GM23338 (cell line): ENCODE measurements around the gene SNAP47. TPM values are rescaled to one million over a fixed set of nuclear protein-coding genes. Genes with fewer than 3 reads are reported as not detected.

Experiments used
- ATAC-seq: fragments of 200-7000 bp; cut with Tn5 transposase; 3 replicates; pipeline ENCODE4 v1.9.1; 2020
- DNase-seq: peaks from one replicate; pipeline ENCODE4 v3.0.0-alpha.2; 2015; ENCODE audit warnings: low spot score
- H2AFZ ChIP-seq: fragments of 200-600 bp; sonication (generic); 2 replicates; pipeline ENCODE4 v1.8.0; 2016; ENCODE audit warnings: antibody characterized with exemption, mild to moderate bottlenecking, moderate library complexity
- H3F3A ChIP-seq: fragments of 200-600 bp; sonication (generic); replicated peaks from 2 replicates; pipeline ENCODE4 v1.8.0; 2017; ENCODE audit warnings: antibody characterized with exemption, mixed run types, low read depth
- H3K27ac ChIP-seq: fragments of 200-600 bp; sonication (generic); 2 replicates; pipeline ENCODE4 v1.6.1; 2016; ENCODE audit warnings: low read depth
- H3K27me3 ChIP-seq: fragments of 200-600 bp; sonication (generic); 2 replicates; pipeline ENCODE4 v1.8.0; 2016; ENCODE audit warnings: mild to moderate bottlenecking, mixed run types, moderate library complexity; ENCODE audit not compliant: insufficient read depth
- H3K36me3 ChIP-seq: fragments of 200-600 bp; sonication (generic); 2 replicates; pipeline ENCODE4 v1.8.0; 2016; ENCODE audit warnings: mild to moderate bottlenecking; ENCODE audit not compliant: insufficient read depth
- H3K4me1 ChIP-seq: fragments of 200-600 bp; sonication (generic); 2 replicates; pipeline ENCODE4 v1.8.0; 2016; ENCODE audit warnings: mild to moderate bottlenecking, moderate library complexity; ENCODE audit not compliant: insufficient read depth
- H3K4me2 ChIP-seq: fragments of 200-600 bp; sonication (generic); 2 replicates; pipeline ENCODE4 v1.7.1; 2017; ENCODE audit warnings: mixed run types
- H3K4me3 ChIP-seq: fragments of 200-600 bp; sonication (generic); 2 replicates; pipeline ENCODE4 v1.6.1; 2016; ENCODE audit warnings: mixed run types
- H3K79me2 ChIP-seq: fragments of 200-600 bp; sonication (generic); replicated peaks from 2 replicates; pipeline ENCODE4 v1.8.0; 2017; ENCODE audit warnings: mild to moderate bottlenecking; ENCODE audit not compliant: insufficient read depth
- H3K9me2 ChIP-seq: fragments of 200-600 bp; sonication (generic); 2 replicates; pipeline ENCODE4 v1.8.0; 2017; ENCODE audit not compliant: insufficient read depth
- H4K20me1 ChIP-seq: fragments of 200-600 bp; sonication (generic); replicated peaks from 2 replicates; pipeline ENCODE4 v1.8.0; 2017; ENCODE audit warnings: mild to moderate bottlenecking; ENCODE audit not compliant: insufficient read depth
- H3K27ac Mint-ChIP-seq: 2 replicates; pipeline ENCODE4 v1.8.0; 2020; ENCODE audit warnings: inconsistent platforms, mild to moderate bottlenecking, moderate library complexity, mixed read lengths
- H3K27me3 Mint-ChIP-seq: 3 replicates; pipeline ENCODE4 v1.8.0; 2022; ENCODE audit warnings: low read depth, mild to moderate bottlenecking, moderate library complexity, mixed read lengths, inconsistent platforms; ENCODE audit not compliant: insufficient read depth, poor library complexity
- H3K36me3 Mint-ChIP-seq: 3 replicates; pipeline ENCODE4 v1.8.0; 2021; ENCODE audit warnings: low read depth, mild to moderate bottlenecking, inconsistent platforms, moderate library complexity, mixed read lengths
- H3K4me1 Mint-ChIP-seq: 3 replicates; pipeline ENCODE4 v1.8.0; 2020; ENCODE audit warnings: mild to moderate bottlenecking, inconsistent platforms, mixed read lengths
- H3K4me3 Mint-ChIP-seq: 3 replicates; pipeline ENCODE4 v1.8.0; 2021; ENCODE audit warnings: moderate library complexity, mild to moderate bottlenecking, inconsistent platforms, mixed read lengths
- H3K9me3 Mint-ChIP-seq: 3 replicates; pipeline ENCODE4 v1.8.0; 2020; ENCODE audit warnings: moderate library complexity, mild to moderate bottlenecking, inconsistent platforms, mixed read lengths
- CREB1 ChIP-seq: fragments of 250-450 bp; sonication (Bioruptor Pico); IDR thresholded peaks from 2 replicates; pipeline ENCODE4 v1.5.0; 2020; ENCODE audit warnings: low read depth, mild to moderate bottlenecking, moderate library complexity
- CTCF ChIP-seq, 2 experiments: fragments of 200-600 bp in 1 of 2; sonication (generic) in 1 of 2; conservative IDR thresholded peaks; 2 replicates each; pipeline versions ENCODE4 v1.5.1 to v1.6.1; 2016 to 2017; ENCODE audit warnings: antibody characterized with exemption in 2 of 2, low read depth in 2 of 2, mild to moderate bottlenecking in 2 of 2, moderate library complexity in 1 of 2
- ETS1 ChIP-seq: IDR thresholded peaks from 2 replicates; pipeline ENCODE4 v1.6.1; 2016; ENCODE audit warnings: antibody characterized with exemption
- EZH2 ChIP-seq: fragments of 200-600 bp; sonication (generic); IDR thresholded peaks from one replicate; pipeline ENCODE4 v1.8.0; 2017; ENCODE audit warnings: antibody characterized with exemption, mild to moderate bottlenecking, low read depth; ENCODE audit not compliant: unreplicated experiment
- EZH2phosphoT487 ChIP-seq: fragments of 200-600 bp; sonication (generic); IDR thresholded peaks from one replicate; pipeline ENCODE4 v1.8.1; 2018; ENCODE audit warnings: antibody characterized with exemption; ENCODE audit not compliant: unreplicated experiment
- JUNB ChIP-seq: IDR thresholded peaks from one replicate; pipeline ENCODE4 v1.6.1; 2016; ENCODE audit warnings: antibody characterized with exemption; ENCODE audit not compliant: unreplicated experiment
- NANOG ChIP-seq: IDR thresholded peaks from 2 replicates; pipeline ENCODE4 v1.6.1; 2016; ENCODE audit warnings: antibody characterized with exemption, borderline replicate concordance
- POLR2AphosphoS5 ChIP-seq: IDR thresholded peaks from 2 replicates; pipeline ENCODE4 v1.6.1; 2016; ENCODE audit warnings: antibody characterized with exemption, low read depth
- REST ChIP-seq: IDR thresholded peaks from one replicate; pipeline ENCODE4 v1.6.1; 2018; ENCODE audit warnings: antibody characterized with exemption; ENCODE audit not compliant: unreplicated experiment
- STAT1 ChIP-seq: IDR thresholded peaks from one replicate; pipeline ENCODE4 v1.6.1; 2016; ENCODE audit warnings: antibody characterized with exemption; ENCODE audit not compliant: unreplicated experiment
- ZNF114 ChIP-seq: fragments of 250-450 bp; sonication (Bioruptor Pico); IDR thresholded peaks from 2 replicates; pipeline ENCODE4 v1.5.0; 2020; ENCODE audit warnings: mild to moderate bottlenecking, moderate library complexity
- ZNF331 ChIP-seq: fragments of 250-450 bp; sonication (Bioruptor Pico); IDR thresholded peaks from 2 replicates; pipeline ENCODE4 v1.5.0; 2020; ENCODE audit warnings: low read depth, mild to moderate bottlenecking, moderate library complexity
- ZNF462 ChIP-seq: fragments of 250-450 bp; sonication (Bioruptor Pico); IDR thresholded peaks from 2 replicates; pipeline ENCODE4 v1.5.0; 2020; ENCODE audit warnings: mild to moderate bottlenecking, moderate library complexity
- polyA plus RNA-seq: library from polyadenylated mRNA; unstranded; fragments of >200 nt; fragmentation: Nextera tagmentation; extraction: Ambion mirVana; gene quantifications from 2 replicates; pipeline ENCODE4 v1.2.1, GENCODE V29; 2016
- total RNA-seq: library from RNA; depleted of rRNA; stranded (reverse); fragments of >200 nt; shearing (Covaris generic); gene quantifications from 2 replicates; pipeline ENCODE4 v1.2.3, GENCODE V29; 2014

Gene SNAP47
- total and polyA plus RNA-seq, 2 experiments from 2014 or later, result 19.5 to 51.8 TPM

GRCh38 chr1:227768125-227768439 lies 32.8 kb downstream of the SNAP47 start (continued):
- no peak for TF ChIP-seq JUNB
- no peak for TF ChIP-seq ZNF114 (CRISPR knock-in tag)
- no peak for TF ChIP-seq EZH2phosphoT487
- no peak for TF ChIP-seq REST
- TF ChIP-seq STAT1, result no peak

- no peak overlapping the region for H2AFZ ChIP-seq
- 0 out of 2 replicates have a peak, but pooled peaks cover 6% of the 10 kb centered on the region for H3K79me2 ChIP-seq
- no peak overlapping the region for H3K4me3 ChIP-seq
- H3K27me3 Mint-ChIP-seq, result peaks cover 6% of the 10 kb centered on the region
- H3K27ac ChIP-seq, result no peak overlapping the region
- no peaks in the 10 kb centered on the region for H3K36me3 ChIP-seq
- no peaks in the 10 kb centered on the region for H3F3A ChIP-seq
- ATAC-seq (no peak), DNase-seq (no peak)
- H3K27me3 ChIP-seq, result no peaks in the 10 kb centered on the region
- H3K9me2 ChIP-seq, result no peaks in the 10 kb centered on the region
- no peaks in the 10 kb centered on the region; the same call in 2 of the 3 replicates for H3K4me1 Mint-ChIP-seq
- H3K4me2 ChIP-seq, result no peak overlapping the region
- H3K4me3 Mint-ChIP-seq, result no peak overlapping the region
- H3K27ac Mint-ChIP-seq, result no peak overlapping the region
- H3K4me1 ChIP-seq, result no peaks in the 10 kb centered on the region
- no peaks in the 10 kb centered on the region for H3K9me3 Mint-ChIP-seq
- peaks cover 6% of the 10 kb centered on the region; the same call in 1 of the 2 replicates for H4K20me1 ChIP-seq
- H3K36me3 Mint-ChIP-seq, result peaks cover 29% of the 10 kb centered on the region
- TF ChIP-seq EZH2phosphoT487 (no peak), CREB1 (no peak), POLR2AphosphoS5 (no peak), STAT1 (no peak), JUNB (no peak), ZNF462 (CRISPR knock-in tag) (no peak), ZNF114 (CRISPR knock-in tag) (no peak), CTCF (conservative IDR thresholded peaks at IDR 0.05; ENCODE audit: low read depth in 2 of 2) (no peak), EZH2 (no peak), ETS1 (no peak), NANOG (no peak), ZNF331 (no peak)
Observed at GRCh38 chr1:227768640-227769039, 33.4 kb downstream of the SNAP47 start.
